Loucy (cell line): ENCODE measurements around the gene SORCS2.

Source experiments
- CTCF ChIP-seq: fragments of 200-600 bp; sonication (generic); conservative IDR thresholded peaks from 2 replicates; pipeline ENCODE4 v1.5.1; 2014; ENCODE audit warnings: mild to moderate bottlenecking, antibody characterized with exemption, low read length
- EZH2phosphoT487 ChIP-seq: fragments of 200-600 bp; IDR thresholded peaks from 2 replicates; pipeline ENCODE4 v1.6.1; 2018; ENCODE audit warnings: antibody characterized with exemption, mild to moderate bottlenecking, moderate library complexity, borderline replicate concordance

GRCh38 chr4:7469023-7469422 lies 276.7 kb downstream of the SORCS2 start:
- TF ChIP-seq CTCF (no peak), EZH2phosphoT487 (no peak)
